HG03432 (cell line): ENCODE measurements around the gene CDK13.
"Not testable (repeated sequence)": the region's sequence is repeated elsewhere in the genome, so short reads cannot be mapped to it uniquely, and the experiment has no call there.

Experiments used
- ATAC-seq: cut with Tn5 transposase; IDR thresholded peaks from one replicate; pipeline ENCODE4 v1.9.1; 2021; ENCODE audit warnings: mild to moderate bottlenecking, moderate library complexity; ENCODE audit not compliant: unreplicated experiment

The CDK13 gene

GRCh38 chr7:40145596-40146130, 195.6 kb downstream of the CDK13 start:
- ATAC-seq = not testable (repeated sequence)

GRCh38 chr7:40147371-40148246, 197.6 kb downstream of the CDK13 start:
- ATAC-seq = no peak

GRCh38 chr7:40148247-40148580, 198.2 kb downstream of the CDK13 start:
- ATAC-seq = not testable (repeated sequence)

GRCh38 chr7:40148671-40149070, 198.6 kb downstream of the CDK13 start:
- no peak for ATAC-seq
